Measurements from ENCODE around the gene AGPAT4.

Gene AGPAT4

GRCh38 chr6:161238500-161238899 is 35.4 kb downstream of the AGPAT4 start:
- H3K36me3 ChIP-seq (ENCODE audit: control insufficient read depth, insufficient read depth, low read length) = peaks cover 29% of the 10 kb centered on the region
- no peak overlapping the region for H3K27ac ChIP-seq (ENCODE audit: low read depth, low read length, severe bottlenecking)
- H3K4me1 ChIP-seq (ENCODE audit: control insufficient read depth, insufficient read depth, low read length, poor library complexity, severe bottlenecking) = peaks cover 11% of the 10 kb centered on the region
- H3K9me3 ChIP-seq (ENCODE audit: control insufficient read depth, low read length) = no peaks in the 10 kb centered on the region
- no peak overlapping the region for H3K4me3 ChIP-seq (ENCODE audit: extremely low read depth, insufficient read depth, low read length, poor library complexity, severe bottlenecking)
- WGBS, 2 experiments (ENCODE audit: insufficient coverage in 2 of 2) = 100% methylated on average over 1 to 2 of the region's 5 CpGs

GRCh38 chr6:161238081-161238480 is 35.8 kb downstream of the AGPAT4 start:
- Histone ChIP-seq H3K27ac (ENCODE audit: low read depth, low read length, severe bottlenecking) (no peak overlapping the region), H3K36me3 (ENCODE audit: control insufficient read depth, insufficient read depth, low read length) (peaks cover 29% of the 10 kb centered on the region), H3K4me1 (ENCODE audit: control insufficient read depth, insufficient read depth, low read length, poor library complexity, severe bottlenecking) (peaks cover 9% of the 10 kb centered on the region), H3K4me3 (ENCODE audit: extremely low read depth, insufficient read depth, low read length, poor library complexity, severe bottlenecking) (no peak overlapping the region), H3K9me3 (ENCODE audit: control insufficient read depth, low read length) (no peaks in the 10 kb centered on the region)
- 95 to 100% methylated on average over 3 to 4 of the region's 6 CpGs for WGBS, 2 experiments (ENCODE audit: insufficient coverage in 2 of 2)

- WGBS, 2 experiments (ENCODE audit: insufficient coverage in 2 of 2) = 83% methylated on average over 1 of the region's 1 CpG; no CpG with 5 or more reads in 1 of the 2 experiments
These were observed 36.7 kb downstream of the AGPAT4 start for GRCh38 chr6:161237176-161237575.

GRCh38 chr6:161235776-161236633 is 37.9 kb downstream of the AGPAT4 start:
- WGBS, 2 experiments (ENCODE audit: insufficient coverage in 2 of 2) = 87 to 92% methylated on average over 9 to 13 of the region's 15 CpGs

More at GRCh38 chr6:161237176-161237575, 36.7 kb downstream of the AGPAT4 start:
- Histone ChIP-seq H3K4me1 (ENCODE audit: control insufficient read depth, insufficient read depth, low read length, poor library complexity, severe bottlenecking) (peaks cover 9% of the 10 kb centered on the region), H3K27ac (ENCODE audit: low read depth, low read length, severe bottlenecking) (no peak overlapping the region), H3K4me3 (ENCODE audit: extremely low read depth, insufficient read depth, low read length, poor library complexity, severe bottlenecking) (no peak overlapping the region), H3K36me3 (ENCODE audit: control insufficient read depth, insufficient read depth, low read length) (peaks cover 29% of the 10 kb centered on the region), H3K9me3 (ENCODE audit: control insufficient read depth, low read length) (no peaks in the 10 kb centered on the region)

GRCh38 chr6:161233986-161234661 is 39.7 kb downstream of the AGPAT4 start:
- no peak overlapping the region for H3K4me3 ChIP-seq (ENCODE audit: extremely low read depth, insufficient read depth, low read length, poor library complexity, severe bottlenecking)

More at GRCh38 chr6:161235776-161236633, 37.9 kb downstream of the AGPAT4 start:
- Histone ChIP-seq H3K4me3 (ENCODE audit: extremely low read depth, insufficient read depth, low read length, poor library complexity, severe bottlenecking) (no peak overlapping the region), H3K9me3 (ENCODE audit: control insufficient read depth, low read length) (no peaks in the 10 kb centered on the region), H3K27ac (ENCODE audit: low read depth, low read length, severe bottlenecking) (no peak overlapping the region), H3K4me1 (ENCODE audit: control insufficient read depth, insufficient read depth, low read length, poor library complexity, severe bottlenecking) (peaks cover 9% of the 10 kb centered on the region), H3K36me3 (ENCODE audit: control insufficient read depth, insufficient read depth, low read length) (peaks cover 39% of the 10 kb centered on the region)

GRCh38 chr6:161232467-161232866 is 41.4 kb downstream of the AGPAT4 start:
- Histone ChIP-seq H3K27ac (ENCODE audit: low read depth, low read length, severe bottlenecking) (no peak overlapping the region), H3K9me3 (ENCODE audit: control insufficient read depth, low read length) (no peaks in the 10 kb centered on the region), H3K36me3 (ENCODE audit: control insufficient read depth, insufficient read depth, low read length) (peaks cover 26% of the 10 kb centered on the region), H3K4me1 (ENCODE audit: control insufficient read depth, insufficient read depth, low read length, poor library complexity, severe bottlenecking) (peaks cover 29% of the 10 kb centered on the region), H3K4me3 (ENCODE audit: extremely low read depth, insufficient read depth, low read length, poor library complexity, severe bottlenecking) (no peak overlapping the region)
- WGBS, 2 experiments (ENCODE audit: insufficient coverage in 2 of 2) = 93 to 96% methylated on average over 8 to 11 of the region's 11 CpGs

More at GRCh38 chr6:161233986-161234661, 39.7 kb downstream of the AGPAT4 start:
- Histone ChIP-seq H3K4me1 (ENCODE audit: control insufficient read depth, insufficient read depth, low read length, poor library complexity, severe bottlenecking) (peaks cover 19% of the 10 kb centered on the region), H3K36me3 (ENCODE audit: control insufficient read depth, insufficient read depth, low read length) (peaks cover 34% of the 10 kb centered on the region), H3K9me3 (ENCODE audit: control insufficient read depth, low read length) (no peaks in the 10 kb centered on the region), H3K27ac (ENCODE audit: low read depth, low read length, severe bottlenecking) (peak overlapping the region; percentile 62)
- 73 to 83% methylated on average over 8 to 10 of the region's 10 CpGs for WGBS, 2 experiments (ENCODE audit: insufficient coverage in 2 of 2)

GRCh38 chr6:161232010-161232409 is 41.9 kb downstream of the AGPAT4 start:
- 95 to 98% methylated on average over 4 to 8 of the region's 9 CpGs for WGBS, 2 experiments (ENCODE audit: insufficient coverage in 2 of 2)
- H3K9me3 ChIP-seq (ENCODE audit: control insufficient read depth, low read length) = no peaks in the 10 kb centered on the region
- H3K4me3 ChIP-seq (ENCODE audit: extremely low read depth, insufficient read depth, low read length, poor library complexity, severe bottlenecking) = no peak overlapping the region
- H3K4me1 ChIP-seq (ENCODE audit: control insufficient read depth, insufficient read depth, low read length, poor library complexity, severe bottlenecking) = peaks cover 29% of the 10 kb centered on the region
- H3K27ac ChIP-seq (ENCODE audit: low read depth, low read length, severe bottlenecking) = no peak overlapping the region
- peaks cover 31% of the 10 kb centered on the region for H3K36me3 ChIP-seq (ENCODE audit: control insufficient read depth, insufficient read depth, low read length)

- WGBS, 2 experiments (ENCODE audit: insufficient coverage in 2 of 2) = no CpG with 5 or more reads among the region's 2 CpGs
These were observed 43.5 kb downstream of the AGPAT4 start for GRCh38 chr6:161230339-161230738.

GRCh38 chr6:161228921-161229591 is 44.8 kb downstream of the AGPAT4 start:
- Histone ChIP-seq H3K9me3 (ENCODE audit: control insufficient read depth, low read length) (no peaks in the 10 kb centered on the region), H3K4me3 (ENCODE audit: extremely low read depth, insufficient read depth, low read length, poor library complexity, severe bottlenecking) (no peak overlapping the region), H3K4me1 (ENCODE audit: control insufficient read depth, insufficient read depth, low read length, poor library complexity, severe bottlenecking) (peaks cover 23% of the 10 kb centered on the region), H3K27ac (ENCODE audit: low read depth, low read length, severe bottlenecking) (peak overlapping the region; percentile 91), H3K36me3 (ENCODE audit: control insufficient read depth, insufficient read depth, low read length) (peaks cover 45% of the 10 kb centered on the region)
- 59 to 81% methylated on average over 4 to 5 of the region's 7 CpGs for WGBS, 2 experiments (ENCODE audit: insufficient coverage in 2 of 2)

More at GRCh38 chr6:161230339-161230738, 43.5 kb downstream of the AGPAT4 start:
- Histone ChIP-seq H3K4me3 (ENCODE audit: extremely low read depth, insufficient read depth, low read length, poor library complexity, severe bottlenecking) (no peak overlapping the region), H3K4me1 (ENCODE audit: control insufficient read depth, insufficient read depth, low read length, poor library complexity, severe bottlenecking) (peaks cover 31% of the 10 kb centered on the region), H3K36me3 (ENCODE audit: control insufficient read depth, insufficient read depth, low read length) (peaks cover 39% of the 10 kb centered on the region), H3K9me3 (ENCODE audit: control insufficient read depth, low read length) (no peaks in the 10 kb centered on the region), H3K27ac (ENCODE audit: low read depth, low read length, severe bottlenecking) (no peak overlapping the region)

GRCh38 chr6:161228096-161228495 is 45.8 kb downstream of the AGPAT4 start:
- H3K4me1 ChIP-seq (ENCODE audit: control insufficient read depth, insufficient read depth, low read length, poor library complexity, severe bottlenecking) = peaks cover 23% of the 10 kb centered on the region
- H3K4me3 ChIP-seq (ENCODE audit: extremely low read depth, insufficient read depth, low read length, poor library complexity, severe bottlenecking) = no peak overlapping the region
- peaks cover 54% of the 10 kb centered on the region for H3K36me3 ChIP-seq (ENCODE audit: control insufficient read depth, insufficient read depth, low read length)
- H3K27ac ChIP-seq (ENCODE audit: low read depth, low read length, severe bottlenecking) = peak overlapping the region; percentile 91
- 89 to 93% methylated on average over 3 of the region's 6 CpGs for WGBS, 2 experiments (ENCODE audit: insufficient coverage in 2 of 2)
- no peaks in the 10 kb centered on the region for H3K9me3 ChIP-seq (ENCODE audit: control insufficient read depth, low read length)
